Nucleus accumbens (tissue), 56 donors: ENCODE measurements around the gene PRSS35.
"Not testable (repeated sequence)": the region's sequence is repeated elsewhere in the genome, so short reads cannot be mapped to it uniquely, and the experiment has no call there.

Experiments used
- DNase-seq, 56 donors: peaks; one replicate each; lab custom pipeline; 2025; lab: John Stamatoyannopoulos, UW

PRSS35 gene

GRCh38 chr6:83514866-83515466 lies 2.6 kb downstream of the PRSS35 start:
- DNase-seq, result peak in 14 of 56 donors; percentile 1 to 25 (median 6)

- DNase-seq, result no peak
Measured at GRCh38 chr6:83517500-83517899, 5.2 kb downstream of the PRSS35 start.

- DNase-seq, result peak in 1 of 56 donors; percentile 10
Measured at GRCh38 chr6:83518816-83519480, 6.6 kb downstream of the PRSS35 start.

GRCh38 chr6:83536034-83536646 lies 23.8 kb downstream of the PRSS35 start:
- peak in 2 of 56 donors; percentile 1 to 17 for DNase-seq

GRCh38 chr6:83536647-83537589 lies 24.6 kb downstream of the PRSS35 start:
- DNase-seq, result no peak

GRCh38 chr6:83539678-83540077 lies 27.3 kb downstream of the PRSS35 start:
- no peak for DNase-seq

- DNase-seq, result no peak
Measured at GRCh38 chr6:83546636-83547035, 34.3 kb downstream of the PRSS35 start.

- not testable (repeated sequence) for DNase-seq
Measured at GRCh38 chr6:83550482-83550881, 38.1 kb downstream of the PRSS35 start.

- DNase-seq, result not testable (repeated sequence)
Measured at GRCh38 chr6:83551748-83552147, 39.4 kb downstream of the PRSS35 start.

GRCh38 chr6:83556871-83557270 lies 44.5 kb downstream of the PRSS35 start:
- no peak for DNase-seq

GRCh38 chr6:83558975-83559374 lies 46.6 kb downstream of the PRSS35 start:
- DNase-seq, result no peak

- not testable (repeated sequence) for DNase-seq
Measured at GRCh38 chr6:83571663-83572185, 59.4 kb downstream of the PRSS35 start.

- no peak for DNase-seq
Measured at GRCh38 chr6:83574783-83575182, 62.4 kb downstream of the PRSS35 start.
